HepG2 (cell line): ENCODE results near the gene PGPEP1. TPM values are rescaled to one million over a fixed set of nuclear protein-coding genes. Genes with fewer than 3 reads are reported as not detected.

Experiments
- ELF1 ChIP-seq: sonication (generic); formaldehyde crosslinking; IDR thresholded peaks from 2 replicates; pipeline ENCODE4 v1.4.0; 2020; ENCODE audit warnings: missing genetic modification reagents
- ETS1 ChIP-seq: sonication (generic); formaldehyde crosslinking; IDR thresholded peaks from 2 replicates; pipeline ENCODE4 v1.4.0; 2020; ENCODE audit warnings: missing genetic modification reagents
- FOXK1 ChIP-seq: sonication (generic); formaldehyde crosslinking; IDR thresholded peaks from 2 replicates; pipeline ENCODE4 v1.4.0; 2020; ENCODE audit warnings: low read depth, missing genetic modification reagents, borderline replicate concordance
- THYN1 ChIP-seq: sonication (generic); formaldehyde crosslinking; IDR thresholded peaks from 2 replicates; pipeline ENCODE4 v1.8.1; 2023; ENCODE audit warnings: low read depth, mild to moderate bottlenecking, moderate library complexity, missing genetic modification reagents, borderline replicate concordance
- ZBTB3 ChIP-seq: sonication (generic); formaldehyde crosslinking; IDR thresholded peaks from 2 replicates; pipeline ENCODE4 v1.4.0; 2020; ENCODE audit warnings: low read depth, mild to moderate bottlenecking, moderate library complexity, missing genetic modification reagents, borderline replicate concordance
- ZBTB43 ChIP-seq: sonication (generic); formaldehyde crosslinking; conservative IDR thresholded peaks from 2 replicates; pipeline ENCODE4 v1.4.0; 2020; ENCODE audit warnings: missing genetic modification reagents
- ZNF18 ChIP-seq: sonication (generic); formaldehyde crosslinking; IDR thresholded peaks from 2 replicates; pipeline ENCODE4 v1.8.0; 2022; ENCODE audit warnings: mild to moderate bottlenecking, missing genetic modification reagents; ENCODE audit not compliant: insufficient replicate concordance
- ZNF318 ChIP-seq: sonication (generic); formaldehyde crosslinking; IDR thresholded peaks from 2 replicates; pipeline ENCODE4 v1.4.0; 2020; ENCODE audit warnings: mild to moderate bottlenecking, missing genetic modification reagents
- ZNF674 ChIP-seq: sonication (generic); formaldehyde crosslinking; IDR thresholded peaks from 2 replicates; pipeline ENCODE4 v1.5.0; 2020; ENCODE audit warnings: low read depth, mild to moderate bottlenecking, missing genetic modification reagents
- ZNF768 ChIP-seq: sonication (generic); formaldehyde crosslinking; IDR thresholded peaks from 2 replicates; pipeline ENCODE4 v1.4.0; 2020; ENCODE audit warnings: missing genetic modification reagents
- ZNF788 ChIP-seq: sonication (generic); formaldehyde crosslinking; IDR thresholded peaks from 2 replicates; pipeline ENCODE4 v1.5.0; 2020; ENCODE audit warnings: mild to moderate bottlenecking, missing genetic modification reagents, borderline replicate concordance
- polyA plus RNA-seq, 8 experiments: library from polyadenylated mRNA; depleted of rRNA in 3 of 8; stranded (reverse) in 7 of 8; unstranded in 1 of 8; fragments of >200 nt; fragmentation: Illumina TruSeq in 4 of 8; extraction: Trizol in 4 of 8; gene quantifications; 2 replicates each; pipeline versions ENCODE4 v1.2.1 to v1.2.3, GENCODE V29; 2011 to 2016; ENCODE audit warnings: low read depth in 4 of 8, missing spikeins in 1 of 8, mixed read lengths in 1 of 8; ENCODE audit not compliant: insufficient read depth in 1 of 8
- total RNA-seq, 5 experiments: library from RNA; depleted of rRNA; stranded (reverse); fragments of >200 nt; fragmentation: Illumina TruSeq; extraction: Trizol; gene quantifications; 2 replicates each; pipeline ENCODE4 v1.2.3, GENCODE V29; 2016; ENCODE audit warnings: low read depth in 1 of 5

PGPEP1 gene
- total and polyA plus RNA-seq, 2 of the 13 experiments (the other 11 are each of a cell fraction or from before 2014, with no cell fraction given) = 53.1 to 56.6 TPM

- peak; percentile 63 for TF ChIP-seq ZBTB43 (CRISPR knock-in tag)
- peak; percentile 84; the same call in 1 of the 2 replicates for TF ChIP-seq ETS1 (CRISPR knock-in tag)
- TF ChIP-seq ZNF674 (CRISPR knock-in tag) = no peak
- TF ChIP-seq FOXK1 = peak; percentile 59; the same call in 1 of the 2 replicates
- peak; percentile 93 for TF ChIP-seq ZNF18
- 0 out of 2 replicates have a peak, but pooled peaks have one; percentile 35 for TF ChIP-seq ZNF318 (CRISPR knock-in tag)
- peak; percentile 47; the same call in 1 of the 2 replicates for TF ChIP-seq ZNF788
- no peak for TF ChIP-seq THYN1
- TF ChIP-seq ELF1 (CRISPR knock-in tag) = peak; percentile 70
- TF ChIP-seq ZBTB3 (CRISPR knock-in tag) = no peak
- TF ChIP-seq ZNF768 = peak; percentile 46; the same call in 1 of the 2 replicates
These were observed 17.5 kb upstream of the PGPEP1 start, which contains the start of gene LSM4 (continued) for GRCh38 chr19:18322759-18323460.
